ENCODE results near the gene TPCN2.

- no peak for TF ChIP-seq CTCF (conservative IDR thresholded peaks at IDR 0.05; ENCODE audit: low read depth, low read length)
- no peak for TF ChIP-seq ELK1 (IDR thresholded peaks at IDR 0.05; ENCODE audit: borderline replicate concordance, low read depth, low read length)
- no peak for TF ChIP-seq USF2 (IDR thresholded peaks at IDR 0.05; ENCODE audit: low read depth, low read length)
- TF ChIP-seq MAZ (IDR thresholded peaks at IDR 0.05; ENCODE audit: borderline replicate concordance, low read depth, low read length) = no peak
Observed at GRCh38 chr11:69094111-69094914, 45.6 kb downstream of the TPCN2 start.

Data from IMR-90 (cell line).